HG03558 (cell line): ENCODE data around the gene LDB1.

Experiments
- ATAC-seq: cut with Tn5 transposase; IDR thresholded peaks from one replicate; pipeline ENCODE4 v1.9.1; 2021; ENCODE audit warnings: moderate number of reproducible peaks; ENCODE audit not compliant: unreplicated experiment; ENCODE audit errors: extremely low read depth

LDB1 gene

GRCh38 chr10:102120142-102120990 lies at the start of gene LDB1:
TSS of gene LDB1 (minus strand) at chr10:102120368. CDS start at chr10:102120110, 258 bp downstream.
- ATAC-seq = peak; percentile 36

GRCh38 chr10:102167861-102168260 lies 47.7 kb upstream of the LDB1 start:
- ATAC-seq = no peak

GRCh38 chr10:102163342-102163989 lies 43.3 kb upstream of the LDB1 start:
- no peak for ATAC-seq

- no peak for ATAC-seq
These were observed 39.7 kb upstream of the LDB1 start for GRCh38 chr10:102159831-102160230.

- no peak for ATAC-seq
These were observed 39.0 kb upstream of the LDB1 start for GRCh38 chr10:102159051-102159597.

GRCh38 chr10:102157224-102157623 lies 37.1 kb upstream of the LDB1 start:
- ATAC-seq = no peak

- no peak for ATAC-seq
These were observed 34.4 kb upstream of the LDB1 start for GRCh38 chr10:102154466-102155116.

GRCh38 chr10:102153093-102153620 lies 33.0 kb upstream of the LDB1 start:
- ATAC-seq = no peak

- no peak for ATAC-seq
These were observed 32.4 kb upstream of the LDB1 start for GRCh38 chr10:102152545-102152890.

- peak; percentile 81 for ATAC-seq
These were observed 31.8 kb upstream of the LDB1 start, which contains the start of gene NOLC1 for GRCh38 chr10:102151774-102152544. TSS of gene NOLC1 (plus strand) at chr10:102152389. CDS start at chr10:102152411, 22 bp downstream.

GRCh38 chr10:102150970-102151773 lies 31.0 kb upstream of the LDB1 start:
- ATAC-seq = no peak

- no peak for ATAC-seq
These were observed 28.1 kb upstream of the LDB1 start for GRCh38 chr10:102148275-102148674.

- no peak for ATAC-seq
These were observed 27.4 kb upstream of the LDB1 start for GRCh38 chr10:102147561-102147960.

GRCh38 chr10:102146971-102147428 lies 26.8 kb upstream of the LDB1 start:
- ATAC-seq = no peak

GRCh38 chr10:102141583-102142107 lies 21.5 kb upstream of the LDB1 start:
- no peak for ATAC-seq

- no peak for ATAC-seq
These were observed 20.9 kb upstream of the LDB1 start for GRCh38 chr10:102140913-102141540.

- no peak for ATAC-seq
These were observed 20.1 kb upstream of the LDB1 start for GRCh38 chr10:102140218-102140617.
